HL-60/S4 treated with retinoic acid at 250 ng/mL for 4 days and 3 days (cell line): ENCODE measurements around the gene PSMC3.

Experiments
- in situ Hi-C: fragments of 300-500 bp; cut with MboI; formaldehyde crosslinking; loops from 2 replicates; pipeline ENCODE4 v1.7.0; 2022; ENCODE audit warnings: low sequenced_read_pairs

Gene PSMC3

GRCh38 chr11:47398551-47398950 lies 27.7 kb downstream of the PSMC3 start:
- in situ Hi-C loops: no loop called here

DNA sequence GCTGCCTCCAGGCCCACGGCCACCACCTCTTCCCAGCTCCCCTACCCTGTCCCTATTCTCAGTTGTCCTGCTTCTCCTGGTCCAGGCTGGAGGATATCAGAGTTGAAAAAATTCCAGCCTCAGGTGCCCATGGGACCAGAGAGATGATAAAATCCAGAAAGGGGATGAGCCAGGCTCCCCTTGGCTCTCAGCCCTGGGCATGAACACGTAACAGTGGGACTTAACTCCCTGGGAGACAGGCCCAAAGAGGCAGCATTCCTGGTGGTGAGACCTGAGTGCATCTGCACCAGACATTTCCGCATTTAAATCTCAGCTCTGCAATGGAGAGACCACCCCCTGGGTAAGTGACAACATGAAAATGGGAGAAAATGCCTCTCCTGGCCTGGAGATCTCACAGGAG lies 28.2 kb downstream of the PSMC3 start:
- in situ Hi-C loops: no loop called here

- in situ Hi-C loops: no loop called here
These were observed 30.3 kb downstream of the PSMC3 start for GRCh38 chr11:47396049-47396320.

DNA sequence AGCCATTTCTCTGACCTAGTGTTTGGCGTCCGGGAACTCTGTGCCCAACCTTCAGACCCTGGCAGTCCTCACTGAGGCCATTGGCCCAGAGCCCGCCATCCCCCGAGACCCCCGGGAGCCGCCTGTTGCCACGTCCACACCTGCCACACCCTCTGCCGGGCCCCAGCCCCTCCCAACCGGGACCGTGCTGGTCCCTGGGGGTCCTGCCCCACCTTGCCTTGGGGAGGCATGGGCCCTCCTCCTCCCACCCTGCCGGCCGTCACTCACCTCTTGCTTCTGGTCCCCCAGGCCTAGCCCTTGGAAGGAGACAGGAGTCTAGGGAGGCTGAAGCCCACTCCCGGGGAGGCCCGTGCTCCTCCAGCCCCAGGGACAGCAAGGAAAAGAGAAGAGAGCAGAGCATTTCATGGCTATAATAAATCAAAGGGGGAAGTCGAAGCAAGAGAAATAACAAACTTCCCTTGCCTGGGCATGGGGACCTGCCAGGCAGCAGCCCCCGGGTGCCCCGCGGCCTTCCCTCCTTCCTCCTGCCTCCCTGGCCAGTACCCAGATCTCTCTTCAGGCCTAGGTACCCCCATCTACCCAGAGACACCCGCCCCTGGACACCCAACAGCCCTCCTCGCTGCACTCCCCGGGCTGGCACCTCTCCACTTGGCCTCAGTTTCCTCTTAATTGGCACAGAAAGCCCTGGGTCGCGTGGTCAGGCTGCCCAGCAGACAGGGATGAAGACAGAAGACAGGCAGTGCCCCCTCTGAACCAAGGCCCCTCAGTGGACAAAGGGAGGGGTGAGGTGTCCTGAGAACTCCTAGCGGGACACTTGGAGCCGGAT lies 30.8 kb downstream of the PSMC3 start:
- in situ Hi-C loops: no loop called here

DNA sequence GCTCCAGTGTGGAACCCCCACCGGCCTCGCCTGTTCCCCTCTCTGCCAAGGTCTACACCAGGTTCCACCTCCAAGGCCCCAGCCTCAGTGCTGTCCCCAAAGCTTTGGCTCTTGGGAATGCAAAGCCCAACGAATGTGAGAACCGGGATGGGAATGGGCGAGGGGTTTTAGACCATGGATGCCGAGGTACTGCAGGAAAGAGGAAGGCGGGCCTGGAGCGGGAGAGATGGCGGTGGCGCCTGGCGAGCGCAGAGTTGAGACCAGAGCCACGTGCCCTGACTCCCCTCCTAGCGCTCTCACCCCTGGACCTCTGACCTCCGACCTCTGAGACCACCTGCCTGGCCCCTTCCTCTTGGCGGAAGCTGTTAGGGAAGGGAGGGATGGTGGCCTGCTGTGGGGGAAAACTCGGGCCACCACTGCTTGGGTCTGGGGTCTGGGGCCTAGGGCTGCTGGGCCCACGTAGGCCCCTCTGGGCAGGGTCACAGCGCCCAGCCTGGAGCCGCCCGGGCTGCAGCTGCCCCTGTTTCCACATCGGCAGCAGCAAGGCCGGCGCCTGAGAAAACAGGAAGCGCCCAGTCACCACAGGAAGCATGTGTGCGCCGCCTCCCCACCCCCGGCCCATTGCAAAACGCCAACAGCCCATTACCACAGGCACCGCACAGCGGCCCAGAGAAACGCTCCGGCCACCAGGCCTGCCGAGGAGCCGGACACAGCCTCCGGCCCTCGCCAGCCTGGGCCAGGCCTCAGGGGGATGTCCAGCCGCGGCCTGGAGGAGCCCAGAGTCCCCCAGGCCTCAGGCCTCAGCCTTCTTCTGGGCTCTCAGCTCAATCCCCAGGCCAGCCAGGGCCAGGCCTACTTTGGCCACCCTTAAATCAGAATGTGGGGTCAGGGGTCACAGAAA lies 31.7 kb downstream of the PSMC3 start:
- in situ Hi-C loops: no loop called here

GRCh38 chr11:47394050-47394321 lies 32.3 kb downstream of the PSMC3 start:
- in situ Hi-C loops: no loop called here

DNA sequence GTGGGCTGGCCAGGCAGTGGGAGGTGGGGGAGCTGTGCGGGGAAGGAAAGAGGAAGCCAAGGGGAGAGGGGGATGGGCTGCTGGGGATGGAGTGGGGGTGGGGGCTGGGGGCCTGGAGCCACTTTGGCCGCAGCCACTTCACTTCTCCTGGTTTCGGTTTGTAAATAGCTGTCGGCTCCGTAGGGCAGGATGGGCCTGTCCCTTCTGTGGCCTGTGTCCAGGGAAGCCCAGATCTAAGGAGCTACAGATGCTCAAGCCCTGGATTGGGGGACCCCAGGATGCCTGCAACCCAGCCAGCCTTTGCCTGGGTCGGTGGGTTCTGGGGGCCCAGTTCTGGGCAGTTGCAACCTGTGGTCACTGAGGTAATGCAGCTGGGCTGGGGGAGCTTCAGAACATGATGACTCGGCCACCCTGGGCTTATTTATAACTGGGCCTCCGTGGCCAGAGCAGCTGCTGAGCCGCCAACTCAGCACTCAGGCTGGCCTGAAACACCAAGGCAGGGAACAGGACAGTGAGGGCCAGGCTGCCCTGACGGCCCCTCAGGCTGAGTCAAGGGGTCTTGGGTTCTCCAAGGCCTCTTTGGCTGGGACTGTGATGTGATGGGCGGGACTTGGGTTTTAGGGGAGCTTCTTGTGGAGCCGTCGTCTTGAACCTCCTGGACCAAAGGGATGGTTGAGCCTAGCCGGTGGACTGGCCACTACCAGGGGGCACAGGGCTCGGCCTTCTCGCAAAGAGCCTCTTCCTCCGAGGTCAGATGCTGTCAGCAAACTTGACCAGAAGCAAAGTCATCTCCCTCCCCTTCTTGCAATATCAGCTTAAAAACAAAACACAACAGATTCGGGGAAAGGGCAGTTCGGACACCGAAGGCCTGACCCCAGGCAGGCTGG lies 32.8 kb downstream of the PSMC3 start:
- in situ Hi-C loops: no loop called here

GRCh38 chr11:47392546-47393162 lies 33.6 kb downstream of the PSMC3 start:
- in situ Hi-C loops: no loop called here

DNA sequence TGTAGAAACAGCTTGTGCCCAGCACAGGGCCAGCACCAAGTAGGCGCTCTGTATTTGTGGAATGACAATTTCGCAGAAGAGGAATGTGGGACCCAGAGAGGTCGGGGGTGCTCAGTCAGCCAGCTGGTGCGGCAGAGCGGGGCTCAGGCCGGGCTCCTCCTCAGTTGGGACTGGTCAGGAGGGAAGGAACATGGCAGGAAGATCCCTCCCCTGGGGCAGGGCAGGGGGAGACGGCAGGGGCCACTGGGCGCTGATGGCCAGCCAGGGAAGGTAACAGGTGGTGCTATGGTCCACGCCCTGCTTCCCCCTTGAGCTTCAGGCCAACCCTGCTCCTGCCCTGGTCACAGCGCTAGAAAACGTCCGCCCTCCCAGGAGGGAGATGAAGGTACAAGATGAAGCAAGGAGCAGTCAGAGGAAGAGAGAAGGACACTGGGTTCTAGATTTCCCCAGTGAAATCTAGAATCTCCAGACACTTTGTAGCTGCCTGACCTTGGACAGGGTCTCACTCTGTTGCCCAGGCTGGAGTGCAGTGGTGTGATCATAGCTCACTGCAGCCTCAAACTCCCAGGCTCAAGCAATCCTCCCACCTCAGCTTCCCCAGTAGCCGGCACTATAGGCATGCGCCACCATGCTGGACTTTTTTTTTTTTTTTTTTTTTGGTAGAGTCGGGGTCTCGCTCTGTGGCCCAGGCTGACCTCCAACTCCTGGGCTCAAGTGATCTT lies 34.4 kb downstream of the PSMC3 start:
- in situ Hi-C loops: no loop called here

DNA sequence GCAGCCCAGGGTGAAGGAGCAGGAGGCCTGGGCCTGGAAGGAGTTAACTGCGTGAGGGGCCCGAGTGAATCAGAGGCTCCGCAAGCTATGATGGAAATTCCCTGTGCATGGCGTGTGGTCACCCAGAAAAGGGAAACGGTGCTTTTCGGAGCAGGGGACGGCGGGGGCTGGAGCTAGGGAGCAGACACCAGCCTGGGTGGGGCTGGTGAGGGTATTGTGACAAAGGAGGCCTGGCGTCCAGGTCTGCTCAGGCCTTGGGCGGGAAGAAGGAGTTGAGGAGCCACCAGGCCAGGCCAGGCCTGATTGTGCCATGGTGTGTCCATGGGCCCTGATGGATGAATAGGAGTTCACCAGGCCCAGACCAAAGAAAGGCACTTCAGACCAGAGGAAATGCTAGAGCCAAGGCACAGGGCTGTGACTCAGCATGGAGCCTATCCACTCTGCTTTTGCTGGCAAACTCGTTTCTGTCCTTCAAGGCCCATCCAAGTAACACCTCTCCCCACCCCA lies 35.1 kb downstream of the PSMC3 start:
- in situ Hi-C loops: no loop called here

- in situ Hi-C loops: no loop called here
These were observed 35.8 kb downstream of the PSMC3 start for GRCh38 chr11:47390422-47390760.

DNA sequence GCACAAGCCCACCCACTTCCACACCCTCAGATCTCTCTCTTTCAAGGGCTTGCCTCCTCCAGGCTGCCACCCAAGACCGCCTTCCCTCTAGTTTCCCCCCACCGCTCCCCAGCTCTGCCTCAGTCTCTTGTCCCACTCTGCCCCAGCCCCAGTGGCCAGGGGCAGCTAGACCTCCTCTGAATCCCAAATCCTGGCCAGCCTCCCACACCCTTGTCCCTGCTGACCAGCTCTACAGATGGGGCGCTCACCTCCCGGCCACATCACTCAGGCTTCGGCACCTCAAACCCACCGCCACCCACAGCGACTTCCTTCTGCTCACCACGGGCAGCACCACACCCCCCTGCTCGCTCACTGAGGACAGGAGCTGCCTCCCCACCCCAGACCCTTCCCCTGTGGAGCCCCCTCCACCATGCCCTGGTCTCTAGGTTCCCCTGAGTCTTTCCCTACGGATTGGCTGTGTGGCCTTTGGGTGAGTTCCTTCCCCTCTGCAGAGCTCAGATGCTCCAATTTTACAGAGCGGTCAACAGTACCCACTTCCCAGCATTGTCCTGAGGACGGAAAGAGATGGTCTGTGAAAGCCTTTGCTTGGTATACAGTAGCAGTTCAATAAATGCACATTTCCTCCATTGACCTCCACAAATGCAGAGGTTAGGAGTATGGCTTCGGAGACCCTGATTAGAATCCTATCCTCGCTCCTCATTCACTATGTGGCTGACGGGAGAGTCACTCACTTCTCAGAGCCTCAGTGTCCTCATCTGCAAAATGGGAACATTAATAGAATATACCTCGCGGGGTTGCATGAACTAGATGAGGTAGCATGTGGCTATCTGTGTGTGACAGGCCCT lies 36.4 kb downstream of the PSMC3 start:
- in situ Hi-C loops: no loop called here

DNA sequence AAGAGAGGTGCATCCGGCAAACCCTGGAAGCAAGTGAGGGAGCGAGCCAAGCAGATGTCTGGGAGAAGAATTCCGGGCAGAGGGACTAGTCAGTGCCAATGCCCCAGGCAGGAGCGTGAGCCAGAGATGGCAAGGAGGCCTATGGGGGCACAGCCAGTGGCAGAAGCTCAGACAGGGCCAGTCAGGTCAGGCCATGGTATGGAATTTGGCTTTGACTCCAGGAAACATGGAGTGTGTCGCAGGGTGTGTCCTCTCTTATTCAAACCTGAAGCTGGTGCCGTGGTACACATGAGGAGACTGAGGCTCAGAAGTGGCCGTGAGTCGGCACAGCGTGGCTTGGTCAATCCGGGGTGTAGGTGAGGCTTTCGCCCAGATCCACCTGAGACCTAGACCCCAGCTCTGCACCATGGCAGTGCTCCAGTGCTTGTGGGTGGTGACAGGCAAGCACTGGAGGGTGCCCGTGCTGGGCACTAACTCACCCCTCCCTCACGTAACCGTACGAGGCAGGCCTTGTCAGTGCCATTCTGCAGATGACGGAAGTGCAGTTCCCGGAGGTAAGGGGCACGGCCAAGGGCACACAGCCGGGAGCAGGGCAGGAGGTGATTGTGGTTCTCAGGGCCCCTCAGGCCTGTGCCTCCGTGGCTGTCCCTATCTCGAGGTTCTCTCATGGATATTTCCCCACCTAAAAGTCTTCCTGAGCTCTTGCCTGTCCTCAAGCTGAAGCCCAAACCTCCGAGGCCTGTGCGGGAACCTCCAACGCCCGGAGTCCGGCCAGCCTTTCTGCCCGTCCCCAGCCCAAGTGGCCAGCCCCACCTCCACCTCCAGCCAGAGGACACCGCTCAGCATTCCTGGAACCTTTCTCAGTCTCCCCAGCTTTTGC lies 37.3 kb downstream of the PSMC3 start:
- in situ Hi-C loops: no loop called here

DNA sequence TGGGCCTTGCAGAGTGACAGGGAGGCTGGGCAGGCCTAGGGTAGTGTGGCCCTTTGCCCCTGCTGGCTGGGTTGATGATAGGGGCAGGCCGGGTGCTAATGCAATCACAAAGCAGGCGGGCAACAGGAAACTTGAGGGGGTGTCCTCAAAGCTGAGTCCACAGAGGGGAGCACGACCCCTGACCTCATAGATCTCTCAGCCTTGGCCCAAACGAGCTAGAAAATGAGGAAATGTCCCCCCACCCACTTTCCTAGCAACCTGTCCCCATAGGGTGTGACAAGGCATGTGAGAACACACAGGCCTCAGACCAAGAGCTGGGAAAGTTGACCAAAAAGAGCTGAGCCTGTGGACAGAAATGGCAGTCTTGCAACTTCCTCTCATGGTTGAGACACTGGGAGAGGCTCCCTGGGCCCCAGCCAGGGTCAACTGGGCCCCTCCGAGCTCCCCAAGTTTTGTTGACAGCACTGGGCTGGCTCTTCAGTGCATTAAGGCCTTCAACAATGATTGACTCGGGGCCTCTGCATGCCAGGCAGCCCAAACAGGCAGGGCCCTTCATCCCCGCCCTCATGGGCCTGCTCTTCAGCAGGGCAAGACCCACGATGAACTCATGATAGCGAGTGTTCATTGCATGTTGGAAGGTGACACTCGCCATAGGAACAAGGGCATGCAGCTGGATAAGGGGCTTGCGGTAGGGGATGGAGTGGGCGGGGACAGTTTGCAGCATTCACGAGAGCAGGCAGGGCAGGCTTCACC lies 38.1 kb downstream of the PSMC3 start:
- in situ Hi-C loops: no loop called here

DNA sequence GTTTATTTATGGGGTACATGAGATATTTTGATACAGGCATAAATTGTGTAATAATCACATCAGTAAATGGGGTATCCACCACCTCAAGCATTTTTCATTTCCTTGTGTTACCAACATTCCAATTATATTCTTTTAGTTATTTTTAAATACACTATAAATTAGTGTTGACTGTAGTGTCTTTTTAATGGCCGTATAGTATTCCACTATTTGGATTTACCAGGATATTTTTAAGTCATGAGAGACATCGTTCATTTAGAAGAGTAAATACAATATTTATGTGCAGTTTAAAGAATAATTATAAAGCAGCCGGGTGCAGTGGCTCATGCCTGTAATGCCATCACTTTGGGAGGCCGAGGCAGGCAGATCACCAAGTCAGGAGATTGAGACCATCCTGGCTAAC lies 41.7 kb downstream of the PSMC3 start:
- in situ Hi-C loops: no loop called here

- in situ Hi-C loops: no loop called here
These were observed 43.2 kb downstream of the PSMC3 start for GRCh38 chr11:47383071-47383470.

DNA sequence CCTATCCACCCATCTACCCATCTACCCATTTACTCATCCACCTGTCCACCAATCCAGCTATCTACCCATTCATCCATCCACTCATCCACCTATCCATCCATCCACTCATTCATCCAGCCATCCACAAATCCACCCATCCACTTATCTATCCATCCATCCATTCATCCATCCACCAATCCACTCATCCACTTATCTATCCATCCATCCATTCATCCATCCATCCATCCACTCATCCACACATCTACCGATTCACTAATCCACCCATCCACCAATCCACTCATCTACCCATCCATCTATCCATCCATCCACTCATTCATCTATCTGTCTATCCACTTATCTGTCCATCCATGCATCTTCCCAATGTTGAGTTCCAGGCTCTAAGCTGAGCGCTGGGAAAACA lies 46.2 kb downstream of the PSMC3 start:
- in situ Hi-C loops: no loop called here

DNA sequence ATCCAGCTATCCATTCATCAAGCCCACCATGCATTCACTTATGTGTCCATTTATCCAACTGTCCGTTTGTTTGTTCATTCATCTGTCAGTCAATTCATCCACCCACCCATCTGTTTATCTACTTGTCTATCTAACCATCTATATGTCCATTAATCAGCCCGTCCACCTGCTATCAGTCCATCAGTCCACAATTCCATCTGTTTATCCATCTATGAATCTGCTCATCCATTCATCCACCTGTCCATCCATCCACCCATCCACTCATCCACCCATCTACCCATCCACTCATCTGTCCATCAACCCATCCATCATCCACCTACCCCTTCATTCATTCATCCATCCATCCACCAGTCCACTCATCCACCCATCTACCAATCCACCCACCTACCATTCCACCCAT lies 46.9 kb downstream of the PSMC3 start:
- in situ Hi-C loops: no loop called here
